T-helper 1 cell treated with Interleukin-12 subunit alpha and Interleukin-12 subunit beta and Interleukin-4 antibody, amounts not matched to agents 30 ng/mL and 1 ng/mL, for 36 hours (primary cell): ENCODE data around the gene CNDP2. TPM values are rescaled to one million over a fixed set of nuclear protein-coding genes. Genes with fewer than 3 reads are reported as not detected.

Experiments used
- intact Hi-C: fragments of 100-400 bp; cut with micrococcal nuclease; formaldehyde crosslinking; loops from one replicate; pipeline ENCODE4 v1.15.1; 2024
- total RNA-seq: library from RNA; stranded (reverse); gene quantifications from 2 replicates; pipeline ENCODE4 v1.2.3, GENCODE V29; 2022

Gene CNDP2
- 151 and 162 TPM in 2 replicates for total RNA-seq

DNA sequence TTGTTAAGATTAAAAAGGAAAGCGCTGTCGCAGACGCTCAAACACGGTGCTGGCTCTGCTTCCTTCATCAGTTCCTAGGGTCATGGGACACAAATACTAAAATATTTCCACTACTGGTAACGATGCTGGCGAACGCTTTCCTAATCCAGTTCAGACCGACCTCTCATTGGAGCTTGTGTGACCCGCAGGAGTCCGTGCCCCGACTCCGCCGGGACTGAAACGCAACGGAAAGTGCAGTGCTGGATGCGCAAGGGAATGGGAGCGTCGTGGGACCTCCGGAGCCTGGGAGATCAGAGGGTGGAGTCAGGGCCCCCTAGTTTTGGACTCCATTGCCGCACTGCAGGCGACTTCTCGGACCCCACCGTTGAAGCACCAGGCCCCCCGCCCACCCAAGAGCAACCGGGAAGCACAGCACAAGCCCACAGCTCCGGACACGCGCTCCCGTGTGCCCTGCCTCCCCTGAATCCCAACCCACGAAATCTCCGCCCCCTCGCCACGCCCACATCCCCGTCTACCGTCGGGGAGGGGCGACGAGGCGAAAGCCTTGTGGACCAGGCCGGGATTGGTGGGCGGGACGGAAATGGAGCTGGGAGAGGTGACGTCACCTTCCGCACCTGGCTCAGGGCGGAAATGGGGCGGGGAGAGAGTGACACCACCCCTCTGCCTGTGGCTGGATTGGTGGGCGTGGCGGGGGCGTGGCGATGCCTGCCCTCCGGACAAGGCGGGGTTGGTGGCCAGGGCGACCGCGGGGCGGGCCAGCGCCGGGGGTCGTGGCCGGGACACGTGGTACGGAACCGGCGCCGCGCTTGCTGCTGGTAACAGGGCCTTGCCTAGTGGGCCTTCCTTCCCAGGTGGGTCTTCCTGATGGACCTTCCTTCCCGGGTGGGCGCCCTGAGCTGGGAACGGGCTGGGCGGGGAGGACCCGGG lies at the start of gene CNDP2:
CNDP2 (plus strand) TSS at position 783 of the 927 bp plus-strand sequence. CDS start 3,611 bp downstream, outside the sequence.
- intact Hi-C loops = loop anchor here (1.0 to 10.0 kb wide), 4 partner anchors 204 to 1879 kb away; no protein-coding TSS in a partner anchor

DNA sequence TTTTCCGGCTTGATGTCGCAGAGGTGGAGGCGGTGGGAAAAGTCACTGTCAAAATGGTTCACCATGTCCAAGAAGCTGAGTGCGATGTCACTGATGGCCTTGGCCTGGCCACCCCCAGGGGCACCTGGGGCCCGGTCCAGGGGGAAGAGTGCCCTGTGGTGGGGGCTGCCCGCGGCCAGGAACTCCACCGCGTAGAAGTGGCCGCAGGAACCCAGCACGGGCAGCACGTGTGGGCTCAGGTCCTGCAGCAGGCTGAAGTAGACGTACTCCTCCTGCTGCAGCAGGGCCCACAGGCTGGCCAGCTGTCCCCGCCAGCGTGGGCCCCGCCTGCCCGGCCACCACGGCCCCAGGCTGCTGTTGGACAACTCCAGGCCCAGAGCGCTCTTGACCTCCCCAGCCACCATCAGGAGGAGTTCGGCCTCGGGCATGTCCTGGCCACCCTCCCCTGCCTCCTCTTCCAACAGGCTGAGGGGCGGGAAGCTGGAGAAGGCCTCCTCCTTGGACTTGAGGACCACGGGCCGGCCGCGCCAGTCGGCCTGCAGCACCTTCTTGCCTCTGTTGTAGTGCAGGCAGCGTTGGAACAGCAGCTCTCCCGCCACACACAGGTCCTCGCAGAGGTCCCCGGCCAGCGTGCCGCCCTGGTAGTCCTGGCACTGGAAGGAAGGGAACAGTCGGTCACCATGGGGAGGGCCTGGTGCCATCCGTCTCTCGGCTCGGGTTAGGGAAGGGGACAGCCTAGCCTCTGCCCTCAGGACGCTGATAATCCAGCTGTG lies 49.3 kb upstream of the CNDP2 start:
- intact Hi-C loops = no loop called here

DNA sequence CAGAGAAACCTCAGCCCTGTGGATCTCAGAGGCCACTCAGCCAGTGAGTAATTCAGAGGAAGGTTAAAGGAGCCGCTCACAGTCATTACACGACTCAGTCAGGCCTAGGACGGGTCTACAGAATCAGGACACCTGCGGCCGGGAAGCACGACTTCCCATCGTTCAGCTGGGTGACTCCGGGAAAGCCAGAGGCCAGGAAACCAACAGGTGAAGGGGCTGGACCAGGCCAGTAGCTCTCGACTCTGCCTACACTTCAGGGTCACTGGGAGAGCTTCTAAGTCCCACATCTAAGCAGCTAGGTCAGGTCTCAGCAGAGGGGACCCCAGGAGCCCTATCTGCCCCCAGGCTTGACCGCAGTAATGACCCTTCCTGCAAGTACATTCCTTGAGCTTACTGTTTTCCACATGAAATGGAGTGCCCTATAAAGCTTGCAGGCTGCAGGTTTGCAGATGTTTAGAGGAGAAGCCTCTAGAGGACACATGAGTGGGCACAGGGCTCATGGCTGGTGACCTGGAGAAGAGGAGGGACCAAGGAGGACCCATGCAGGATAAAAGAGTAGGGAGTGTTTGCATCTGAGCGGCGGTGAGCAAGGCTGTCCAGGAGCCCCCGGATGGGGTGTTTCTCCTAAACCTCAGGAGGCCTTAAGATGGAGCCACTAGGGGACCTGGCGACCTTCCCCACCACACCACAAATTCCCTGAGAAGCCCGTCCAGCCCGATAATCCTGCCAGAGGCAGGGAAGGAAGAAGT lies 48.6 kb upstream of the CNDP2 start:
- intact Hi-C loops = no loop called here

DNA sequence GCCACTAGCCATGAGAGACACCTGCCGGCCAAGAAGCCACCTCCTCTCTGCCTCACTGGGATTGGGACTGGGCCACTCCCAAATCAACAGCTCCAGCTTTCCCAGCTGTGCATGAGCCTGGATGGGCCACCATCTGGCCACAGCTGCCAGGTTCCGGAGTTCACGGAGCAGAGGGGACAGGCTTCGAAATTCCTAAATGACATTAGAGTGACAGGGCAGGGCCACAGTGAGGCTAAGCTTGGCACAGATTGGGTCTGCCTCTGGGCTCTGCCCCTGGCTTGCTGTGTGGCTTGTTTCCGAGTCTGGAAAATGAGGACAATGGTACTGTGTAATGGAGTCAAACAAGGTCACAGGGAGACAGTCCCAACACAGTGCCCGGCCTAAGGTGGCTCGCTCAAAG lies 45.5 kb upstream of the CNDP2 start:
- intact Hi-C loops = no loop called here

DNA sequence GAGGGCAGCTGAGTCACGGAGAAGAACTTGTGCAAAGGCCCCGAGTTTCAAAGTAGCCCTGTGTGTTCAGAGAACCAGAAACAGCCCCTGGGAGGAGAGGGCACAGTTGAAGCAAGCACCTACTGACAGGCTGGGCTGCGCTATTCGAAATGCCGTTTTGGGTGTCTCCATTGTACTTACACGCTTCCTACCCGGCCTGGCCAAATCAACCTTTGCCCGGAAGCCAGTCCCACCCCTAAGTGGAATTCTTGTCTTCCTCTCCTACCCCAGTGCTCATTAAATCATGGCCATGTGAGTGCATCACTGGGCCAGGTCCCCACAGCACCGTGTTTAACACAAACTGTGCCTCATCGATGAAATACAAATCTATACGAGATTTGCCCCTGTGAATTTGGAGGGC lies 45.0 kb upstream of the CNDP2 start:
- intact Hi-C loops = no loop called here

DNA sequence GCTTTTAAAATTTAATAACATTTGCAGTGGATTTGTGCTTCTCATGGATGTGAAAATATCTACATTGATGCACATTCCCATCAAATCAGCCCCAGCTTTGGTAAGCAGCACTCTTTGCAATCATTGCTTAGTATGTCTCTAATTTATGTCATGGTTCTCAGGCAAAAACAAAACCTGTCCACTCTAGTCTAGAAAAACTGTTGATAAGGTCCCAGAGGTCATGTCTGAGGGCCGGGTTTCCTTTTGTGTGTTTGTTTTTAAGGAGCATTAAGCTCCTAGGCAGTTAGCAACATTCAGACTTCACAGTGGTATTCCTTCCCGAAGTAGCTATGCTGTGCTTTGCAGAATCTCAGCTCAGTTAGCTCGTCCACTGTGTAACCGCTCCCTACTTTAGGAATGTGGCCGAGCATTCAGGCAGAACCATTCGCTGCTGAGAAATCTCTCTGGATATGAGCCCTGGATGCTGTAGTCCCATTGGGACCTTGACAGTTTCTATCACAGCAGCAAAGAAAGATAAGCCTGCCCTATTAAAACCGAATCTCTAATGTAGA lies 43.1 kb upstream of the CNDP2 start:
- intact Hi-C loops = no loop called here

DNA sequence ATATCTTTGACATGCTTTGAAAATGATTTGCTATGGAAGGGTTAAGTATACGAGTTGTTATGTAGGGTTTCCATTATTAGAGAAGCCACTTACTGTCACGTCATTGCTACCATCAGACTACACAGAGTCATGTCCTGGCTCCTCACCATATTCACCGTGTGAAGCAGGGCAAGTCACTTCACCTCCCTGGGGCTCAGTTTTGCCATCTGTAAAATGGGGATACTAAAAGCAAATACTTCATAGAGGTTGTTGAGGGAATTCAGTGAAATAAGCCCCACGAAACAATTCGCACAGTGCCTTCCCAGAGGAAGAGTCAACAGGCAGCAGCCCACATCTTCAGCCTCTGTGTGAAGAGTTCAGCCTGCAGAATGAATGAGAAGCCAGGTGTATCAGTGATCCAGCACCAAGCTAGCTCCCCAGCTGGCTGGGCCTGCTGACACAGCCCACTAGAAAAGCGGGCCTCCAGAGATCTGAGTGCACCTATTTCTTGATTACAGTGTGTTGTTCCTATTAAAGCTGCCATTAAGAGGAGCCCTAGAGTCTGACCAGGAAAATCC lies 42.4 kb upstream of the CNDP2 start:
- intact Hi-C loops = no loop called here

DNA sequence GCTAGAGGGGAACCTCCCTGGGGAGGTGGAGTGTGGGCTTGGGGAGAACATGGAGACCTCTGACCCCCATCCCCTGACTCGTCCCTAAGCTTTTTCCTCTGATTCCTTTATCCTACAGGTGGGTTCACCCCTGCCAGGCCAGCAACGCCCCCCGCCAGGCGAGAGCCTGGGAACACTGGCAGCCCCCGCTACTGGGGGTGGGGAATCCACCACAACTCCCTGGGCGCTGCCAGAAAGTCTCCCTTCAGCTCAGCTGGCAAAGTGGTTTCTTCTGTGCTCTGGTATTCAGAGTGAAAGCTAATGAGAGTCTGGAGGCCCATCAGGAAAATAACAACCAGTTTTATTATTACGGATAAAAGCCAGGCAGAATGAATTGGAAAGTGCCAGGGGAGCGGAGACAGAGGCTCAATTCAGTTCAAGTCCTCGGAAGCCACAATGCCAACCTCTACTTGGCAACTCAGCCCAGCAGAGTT lies 41.8 kb upstream of the CNDP2 start:
- intact Hi-C loops = no loop called here

DNA sequence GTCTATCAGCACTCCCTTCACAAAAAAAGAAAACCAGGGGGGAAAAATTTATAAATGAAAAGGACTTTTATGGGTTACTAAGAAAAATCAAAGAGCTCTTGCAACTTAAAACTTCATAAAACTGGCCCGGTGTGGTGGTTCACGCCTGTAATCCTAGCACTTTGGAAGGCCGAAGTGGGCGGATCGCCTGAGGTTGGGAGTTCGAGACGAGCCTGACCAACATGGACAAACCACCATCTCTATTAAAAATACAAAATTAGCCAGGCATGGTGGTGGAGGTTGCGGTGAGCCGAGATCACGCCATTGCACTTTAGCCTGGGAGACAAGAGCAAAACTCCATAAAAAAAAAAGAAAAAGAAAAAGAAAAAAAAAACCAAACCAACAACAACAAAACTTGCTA lies 40.8 kb upstream of the CNDP2 start:
- intact Hi-C loops = no loop called here

DNA sequence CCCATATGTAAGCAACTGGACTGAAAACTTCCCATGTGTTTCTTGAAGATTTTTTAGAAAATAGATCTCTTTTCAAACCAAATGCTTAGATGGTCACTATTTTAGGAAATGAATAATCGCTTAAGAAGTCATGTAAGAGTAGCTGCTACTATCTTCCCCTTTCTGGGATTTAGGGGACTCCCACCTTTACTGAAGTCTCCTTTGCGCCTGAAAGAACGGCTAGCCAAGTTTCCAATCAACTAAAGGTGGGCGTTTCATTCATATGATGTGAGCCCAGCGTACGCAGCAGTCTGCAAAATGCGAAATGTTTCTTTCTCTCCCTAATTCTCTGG lies 40.2 kb upstream of the CNDP2 start:
- intact Hi-C loops = no loop called here

DNA sequence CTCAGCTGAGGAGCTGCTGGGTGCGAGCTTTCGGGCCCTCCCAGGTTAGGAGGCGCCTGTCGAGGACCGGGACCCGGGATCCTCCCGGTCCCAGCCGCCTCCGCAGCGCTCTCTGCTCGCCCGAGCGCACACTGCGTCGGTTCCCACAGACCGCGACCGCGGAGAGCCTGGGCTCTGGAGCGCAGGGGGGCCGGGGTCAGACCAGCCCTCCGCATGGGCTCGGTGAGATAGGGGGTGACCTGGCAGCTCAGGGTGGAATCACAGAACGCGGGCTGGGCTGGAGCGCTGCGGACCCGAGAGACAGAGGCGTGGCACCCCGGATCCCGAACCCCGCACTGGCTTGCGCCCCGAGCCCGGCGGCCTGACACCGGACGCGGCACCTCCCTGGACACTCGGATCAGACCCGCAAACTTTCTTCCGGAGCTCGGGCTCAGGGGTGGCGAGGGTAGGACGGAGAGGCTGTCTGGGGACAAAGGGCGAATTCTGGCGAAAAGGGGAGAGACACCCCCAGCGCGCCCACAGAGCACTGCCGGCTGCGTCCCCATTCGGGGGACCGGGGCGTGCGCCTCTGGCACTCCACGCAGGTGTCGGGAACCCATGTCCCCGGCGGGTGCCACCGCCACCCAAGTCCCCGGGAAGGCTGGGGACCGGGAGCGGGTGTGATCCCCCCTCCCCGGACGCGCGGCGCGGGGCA lies 39.7 kb upstream of the CNDP2 start:
- intact Hi-C loops = no loop called here

DNA sequence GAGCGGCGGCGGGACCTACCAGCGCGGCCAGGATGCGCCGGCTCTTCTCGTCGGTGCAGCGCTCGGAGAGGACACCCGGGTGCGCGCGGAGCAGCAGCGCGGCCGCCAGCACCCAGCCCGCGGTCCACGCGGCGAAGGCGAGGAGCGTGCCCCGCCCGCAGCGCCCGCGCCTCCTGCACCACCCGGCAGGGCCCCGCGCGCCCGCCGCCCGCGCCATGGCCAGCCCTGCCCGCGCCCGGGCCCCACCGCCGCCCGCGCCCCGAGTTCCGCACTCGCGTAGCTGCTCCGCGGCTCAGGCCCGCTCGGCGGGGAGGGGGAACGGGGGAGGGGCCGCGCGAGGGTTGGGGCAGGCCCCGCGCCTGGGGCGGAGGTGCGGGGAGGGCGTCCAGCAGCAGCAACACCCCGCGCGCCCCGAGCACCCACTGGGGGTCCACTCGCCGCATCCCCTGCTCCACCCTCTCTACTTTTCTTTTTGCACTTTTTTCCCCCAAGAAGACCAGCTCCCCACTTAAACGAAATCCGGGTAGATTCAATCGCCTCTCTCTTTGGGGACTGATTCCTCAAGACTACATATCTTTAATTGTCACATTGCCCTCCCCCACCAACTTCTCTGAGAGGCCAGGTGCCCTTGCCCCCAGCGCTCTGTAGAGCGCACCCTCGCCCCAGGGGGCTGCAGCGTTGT lies 39.0 kb upstream of the CNDP2 start, which contains the start of gene DIPK1C:
DIPK1C (minus strand) TSS at position 266 of the 682 bp plus-strand sequence; CDS start at position 217, 49 bp downstream.
- intact Hi-C loops = no loop called here

DNA sequence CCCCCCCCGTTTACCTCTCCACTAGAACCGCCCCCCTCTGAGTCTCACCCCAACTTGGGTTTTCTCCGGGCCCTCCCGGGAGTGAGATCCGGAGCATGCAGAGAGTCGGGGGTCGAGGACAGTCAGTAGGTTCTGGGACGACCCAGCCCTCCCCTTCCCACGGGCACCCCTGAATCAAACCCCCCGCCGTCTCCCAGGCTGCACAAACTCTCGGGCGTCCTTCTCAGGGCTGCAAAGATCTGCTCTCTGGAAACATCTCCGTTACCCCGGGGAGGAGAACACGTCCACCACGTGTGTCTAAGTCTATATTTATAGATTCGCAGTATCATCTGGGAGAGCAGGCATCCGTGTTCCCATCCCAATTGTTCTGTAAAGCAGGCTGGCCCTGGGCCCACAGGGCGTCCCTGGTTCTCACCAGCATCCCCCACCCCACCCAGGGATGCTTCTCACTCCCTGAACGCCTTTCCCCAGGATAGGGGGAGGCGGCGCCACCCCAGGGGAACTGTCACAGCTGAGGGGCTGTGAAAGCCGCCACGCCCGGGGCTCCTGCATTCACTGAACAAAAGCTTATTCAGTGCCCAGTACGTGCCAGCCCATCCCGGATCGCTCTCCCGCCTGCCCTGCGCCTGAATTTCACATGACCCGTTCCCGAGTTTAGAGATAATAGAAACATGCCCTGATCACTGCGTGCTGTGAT lies 38.3 kb upstream of the CNDP2 start:
- intact Hi-C loops = no loop called here

DNA sequence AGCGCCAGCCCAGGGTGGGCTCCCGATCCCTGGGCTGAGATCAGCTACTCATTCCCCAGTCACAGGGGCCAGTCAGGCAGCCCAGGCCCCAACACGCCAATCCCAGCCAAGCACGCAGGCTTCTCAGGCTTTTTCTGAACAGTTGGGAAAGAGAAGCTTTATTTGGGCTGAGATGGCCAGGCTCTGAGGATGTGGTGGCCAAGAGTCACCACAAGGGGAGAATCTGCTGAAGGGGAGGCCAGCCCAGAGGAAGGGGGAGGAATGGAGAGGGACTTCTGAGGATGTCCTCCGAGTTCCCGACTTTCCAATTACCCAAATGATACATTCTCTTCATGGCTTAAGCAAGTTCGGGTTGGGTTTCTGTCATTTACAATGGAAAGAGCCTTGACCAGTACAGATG lies 36.3 kb upstream of the CNDP2 start:
- intact Hi-C loops = no loop called here

DNA sequence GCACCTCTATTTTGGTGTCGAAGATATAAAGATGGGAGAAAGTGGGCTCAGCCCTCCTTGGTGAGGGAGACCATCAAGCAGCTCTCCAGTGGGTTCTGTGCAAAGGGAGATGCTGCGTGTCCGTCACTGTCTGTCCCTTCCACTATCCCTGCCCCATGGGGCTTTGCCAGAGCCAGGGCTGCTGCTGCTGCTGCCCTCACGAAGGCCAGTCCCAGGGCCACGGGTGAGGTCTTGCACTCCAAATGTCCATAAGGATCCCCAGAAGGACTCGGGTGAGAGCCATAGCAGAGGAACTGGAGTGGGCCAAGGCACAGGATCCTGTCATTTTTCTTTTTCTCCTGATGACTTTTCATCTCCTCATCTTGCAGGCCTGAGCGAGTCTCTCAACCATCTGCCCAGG lies 35.3 kb upstream of the CNDP2 start:
- intact Hi-C loops = no loop called here

DNA sequence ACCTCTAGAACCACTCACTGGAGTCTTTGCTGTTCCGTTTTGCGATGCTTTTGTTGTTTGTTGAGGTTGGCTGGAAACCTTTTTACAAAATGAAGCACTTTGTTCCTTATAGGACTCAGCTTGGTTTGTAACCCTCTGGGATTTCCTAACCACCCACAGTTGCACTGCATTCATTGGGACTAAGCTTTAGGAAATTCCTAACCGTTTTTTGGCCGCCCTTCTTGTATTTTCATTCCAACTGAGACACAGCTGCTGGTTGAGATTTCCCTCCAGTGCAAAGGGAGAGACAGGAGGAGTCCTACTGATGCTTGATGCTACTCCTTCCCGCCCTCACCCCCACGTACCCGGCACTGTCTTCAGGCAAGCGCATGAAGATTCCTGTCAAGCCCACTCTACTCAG lies 32.9 kb upstream of the CNDP2 start:
- intact Hi-C loops = no loop called here

DNA sequence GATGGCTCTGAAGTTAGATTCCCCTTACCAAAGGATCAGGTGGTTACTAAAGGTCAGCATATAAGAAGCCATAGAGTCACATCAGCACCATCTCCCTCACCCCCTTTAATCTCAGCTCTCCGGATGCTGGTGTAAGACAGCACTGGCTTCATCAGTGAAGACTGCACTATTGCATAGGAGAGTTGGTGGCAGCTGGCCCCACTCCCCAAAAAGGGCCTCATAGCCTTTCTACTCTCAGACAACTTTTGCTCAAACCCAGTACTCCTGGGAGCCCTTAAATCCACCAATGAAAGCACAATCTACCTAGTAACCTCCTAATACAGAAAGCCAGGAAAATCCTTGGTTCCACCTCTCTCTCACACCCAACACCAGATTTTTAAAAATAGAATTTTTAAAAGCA lies 32.2 kb upstream of the CNDP2 start:
- intact Hi-C loops = no loop called here

DNA sequence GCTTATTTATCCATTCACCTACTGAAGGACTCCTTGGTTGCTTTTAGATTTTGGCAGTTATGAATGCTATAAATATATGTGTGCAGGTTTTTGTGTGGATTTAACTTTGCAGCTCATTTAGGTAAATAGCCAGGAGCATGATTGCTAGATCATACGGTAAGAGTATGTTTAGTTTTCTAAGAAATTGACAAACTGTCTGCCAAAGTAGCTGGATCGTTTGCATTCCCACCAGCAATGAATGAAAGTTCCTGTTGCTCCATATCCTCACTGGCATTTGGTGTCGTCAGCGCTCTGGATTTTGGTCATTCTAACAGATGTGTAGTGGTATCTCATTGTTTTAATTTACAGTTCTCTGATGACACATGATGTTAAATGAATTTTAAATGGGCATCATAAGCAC lies 30.4 kb upstream of the CNDP2 start:
- intact Hi-C loops = no loop called here

DNA sequence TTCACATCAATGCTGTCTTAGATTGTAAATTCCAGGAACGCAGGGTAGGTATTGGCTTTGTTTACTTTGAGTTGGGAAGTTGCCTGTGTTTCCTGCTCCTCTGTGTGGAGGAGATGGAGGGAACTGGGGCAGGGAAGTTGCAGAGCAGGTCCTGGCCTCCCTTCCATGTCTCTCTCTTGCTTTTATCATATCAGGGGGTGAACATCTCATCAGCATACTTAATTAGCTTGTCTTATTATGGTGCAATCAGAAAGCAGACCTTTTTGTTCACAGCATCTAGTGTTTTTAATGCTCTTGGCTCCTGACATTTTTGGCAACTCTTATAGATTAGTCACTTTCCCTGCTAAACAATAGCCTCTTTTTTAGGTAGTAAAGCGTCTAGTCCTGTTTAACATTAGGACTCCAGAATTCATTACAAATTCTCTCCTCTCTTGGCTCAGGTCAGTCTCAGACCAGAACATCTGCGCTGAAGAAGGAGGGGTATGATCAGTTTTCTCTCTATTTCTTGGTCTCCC lies 27.6 kb upstream of the CNDP2 start:
- intact Hi-C loops = no loop called here
